OCI-LY1 (cell line): ENCODE data around the gene CFAP221.
"Not testable (repeated sequence)": the region's sequence is repeated elsewhere in the genome, so short reads cannot be mapped to it uniquely, and the experiment has no call there.

Source experiments
- H2AFZ ChIP-seq: fragments of 200-600 bp; sonication (generic), shearing (Covaris generic); 2 replicates; pipeline ENCODE4 v1.6.0; 2014; ENCODE audit warnings: antibody characterized with exemption, mild to moderate bottlenecking, low read length
- H3F3A ChIP-seq: fragments of 200-600 bp; sonication (generic), shearing (Covaris generic); 2 replicates; pipeline ENCODE4 v1.6.0; 2014; ENCODE audit warnings: mild to moderate bottlenecking, antibody characterized with exemption, low read length, moderate library complexity; ENCODE audit not compliant: insufficient read depth
- H3K27ac ChIP-seq: fragments of 200-600 bp; sonication (generic); 2 replicates; pipeline ENCODE4 v1.5.1; 2014; ENCODE audit warnings: low read length, mixed run types, mild to moderate bottlenecking, low read depth; ENCODE audit not compliant: poor library complexity, severe bottlenecking
- H3K27me3 ChIP-seq: fragments of 200-600 bp; sonication (generic); 2 replicates; pipeline ENCODE4 v1.6.0; 2014; ENCODE audit warnings: antibody characterized with exemption, mild to moderate bottlenecking, low read length, moderate library complexity; ENCODE audit not compliant: insufficient read depth
- H3K36me3 ChIP-seq: fragments of 200-600 bp; sonication (generic); 2 replicates; pipeline ENCODE4 v1.6.1; 2014; ENCODE audit warnings: mild to moderate bottlenecking, antibody characterized with exemption, low read length, moderate library complexity, mixed read lengths; ENCODE audit not compliant: insufficient read depth
- H3K4me1 ChIP-seq: fragments of 200-600 bp; sonication (generic); 2 replicates; pipeline ENCODE4 v1.5.1; 2014; ENCODE audit warnings: mild to moderate bottlenecking, low read length, moderate library complexity; ENCODE audit not compliant: insufficient read depth, severe bottlenecking
- H3K4me2 ChIP-seq: fragments of 200-600 bp; sonication (generic), shearing (Covaris generic); 2 replicates; pipeline ENCODE4 v1.6.1; 2014; ENCODE audit warnings: low read length
- H3K4me3 ChIP-seq: fragments of 200-600 bp; sonication (generic); 2 replicates; pipeline ENCODE4 v1.5.1; 2014; ENCODE audit warnings: low read length, low read depth, mild to moderate bottlenecking, mixed read lengths; ENCODE audit not compliant: poor library complexity, severe bottlenecking
- H3K79me2 ChIP-seq: fragments of 200-600 bp; shearing (Covaris generic); 2 replicates; pipeline ENCODE4 v1.6.1; 2016; ENCODE audit warnings: mixed run types, low read length, mixed read lengths; ENCODE audit not compliant: insufficient read depth
- H3K9ac ChIP-seq: fragments of 200-600 bp; sonication (generic), shearing (Covaris generic); 2 replicates; pipeline ENCODE4 v1.6.1; 2014; ENCODE audit warnings: mild to moderate bottlenecking, low read length, mixed read lengths
- H3K9me2 ChIP-seq: fragments of 200-600 bp; sonication (generic), shearing (Covaris generic); 2 replicates; pipeline ENCODE4 v1.6.1; 2014; ENCODE audit warnings: low read depth, mild to moderate bottlenecking, low read length, mixed read lengths
- H3K9me3 ChIP-seq: fragments of 200-600 bp; shearing (Covaris generic); 2 replicates; pipeline ENCODE4 v1.6.1; 2014; ENCODE audit warnings: low read length, mixed read lengths
- H4K20me1 ChIP-seq: fragments of 200-600 bp; sonication (generic), shearing (Covaris generic); 2 replicates; pipeline ENCODE4 v1.6.0; 2016; ENCODE audit warnings: mild to moderate bottlenecking, low read length; ENCODE audit not compliant: insufficient read depth
- EZH2 ChIP-seq: fragments of 200-600 bp; sonication (generic), shearing (Covaris generic); IDR thresholded peaks from 2 replicates; pipeline ENCODE4 v1.8.0; 2017; ENCODE audit warnings: borderline replicate concordance, mixed run types, mild to moderate bottlenecking, antibody characterized with exemption, low read length, moderate library complexity, mixed read lengths
- TF ChIP-seq, protein P1 (sequence below): fragments of 200-600 bp; sonication (generic), shearing (Covaris generic); IDR thresholded peaks from 2 replicates; pipeline ENCODE4 v1.5.1; 2017; ENCODE audit warnings: mild to moderate bottlenecking, antibody characterized with exemption, low read length, moderate library complexity, mixed read lengths

Gene CFAP221

DNA sequence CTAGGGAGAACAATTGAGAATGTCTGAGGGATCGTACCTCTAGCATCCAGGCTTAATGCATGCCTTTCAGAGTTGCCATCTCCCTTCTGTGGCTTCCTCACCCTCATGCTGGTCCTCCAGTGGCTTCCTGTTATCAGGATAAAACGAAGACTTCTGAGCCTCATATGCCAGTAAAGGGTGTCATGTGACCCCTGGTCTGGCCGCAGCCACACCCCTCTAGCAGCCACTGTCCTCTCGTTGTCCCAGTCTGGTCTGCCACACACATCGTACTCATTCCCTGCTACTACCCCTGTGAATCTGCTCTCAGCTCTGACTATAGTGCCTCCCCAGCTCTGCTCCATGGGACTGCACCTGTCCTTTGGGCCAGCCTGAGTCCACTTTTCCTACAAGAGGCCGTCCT is 72.2 kb downstream of the CFAP221 start:
- Histone ChIP-seq H3K4me1 (no peaks in the 10 kb centered on the region), H3K79me2 (no peaks in the 10 kb centered on the region), H3K9me2 (no peaks in the 10 kb centered on the region), H3K36me3 (no peaks in the 10 kb centered on the region), H3K4me2 (no peak overlapping the region), H3K27me3 (no peaks in the 10 kb centered on the region), H3K4me3 (no peak overlapping the region), H3K9ac (no peak overlapping the region), H4K20me1 (no peaks in the 10 kb centered on the region), H3F3A (no peaks in the 10 kb centered on the region), H3K27ac (no peak overlapping the region), H2AFZ (no peak overlapping the region), H3K9me3 (no peaks in the 10 kb centered on the region; the same call in 1 of the 2 replicates)
- TF ChIP-seq, protein P1, sequence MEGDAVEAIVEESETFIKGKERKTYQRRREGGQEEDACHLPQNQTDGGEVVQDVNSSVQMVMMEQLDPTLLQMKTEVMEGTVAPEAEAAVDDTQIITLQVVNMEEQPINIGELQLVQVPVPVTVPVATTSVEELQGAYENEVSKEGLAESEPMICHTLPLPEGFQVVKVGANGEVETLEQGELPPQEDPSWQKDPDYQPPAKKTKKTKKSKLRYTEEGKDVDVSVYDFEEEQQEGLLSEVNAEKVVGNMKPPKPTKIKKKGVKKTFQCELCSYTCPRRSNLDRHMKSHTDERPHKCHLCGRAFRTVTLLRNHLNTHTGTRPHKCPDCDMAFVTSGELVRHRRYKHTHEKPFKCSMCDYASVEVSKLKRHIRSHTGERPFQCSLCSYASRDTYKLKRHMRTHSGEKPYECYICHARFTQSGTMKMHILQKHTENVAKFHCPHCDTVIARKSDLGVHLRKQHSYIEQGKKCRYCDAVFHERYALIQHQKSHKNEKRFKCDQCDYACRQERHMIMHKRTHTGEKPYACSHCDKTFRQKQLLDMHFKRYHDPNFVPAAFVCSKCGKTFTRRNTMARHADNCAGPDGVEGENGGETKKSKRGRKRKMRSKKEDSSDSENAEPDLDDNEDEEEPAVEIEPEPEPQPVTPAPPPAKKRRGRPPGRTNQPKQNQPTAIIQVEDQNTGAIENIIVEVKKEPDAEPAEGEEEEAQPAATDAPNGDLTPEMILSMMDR = no peak
- no peak for TF ChIP-seq EZH2

DNA sequence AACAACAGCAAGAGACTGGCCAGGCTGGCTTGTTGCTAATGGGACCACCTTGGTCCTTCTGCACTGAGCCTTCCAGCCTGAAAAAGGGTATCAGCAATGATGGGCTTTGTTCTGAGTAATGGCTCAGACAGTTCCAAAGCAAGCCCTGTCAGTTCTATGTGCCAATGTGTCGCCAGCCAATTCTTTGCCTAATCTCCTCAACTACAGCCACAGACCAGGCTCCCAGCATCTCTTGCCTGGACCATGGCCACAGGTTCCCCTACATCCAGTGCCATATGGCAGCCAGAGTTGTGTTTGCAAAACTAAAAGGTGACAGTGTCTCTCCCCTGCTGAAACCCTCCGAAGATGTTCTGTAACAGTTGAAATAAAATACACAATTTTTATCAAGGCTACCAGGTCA is 73.2 kb downstream of the CFAP221 start:
- no peak overlapping the region for H3K27ac ChIP-seq
- H3K27me3 ChIP-seq = no peaks in the 10 kb centered on the region
- H4K20me1 ChIP-seq = no peaks in the 10 kb centered on the region
- H3K4me1 ChIP-seq = no peaks in the 10 kb centered on the region
- TF ChIP-seq EZH2 = no peak
- TF ChIP-seq, protein P1 = no peak
- no peaks in the 10 kb centered on the region for H3K36me3 ChIP-seq
- H3K4me3 ChIP-seq = no peak overlapping the region
- H3K4me2 ChIP-seq = no peak overlapping the region
- H3K9me3 ChIP-seq = no peaks in the 10 kb centered on the region; the same call in 1 of the 2 replicates
- no peak overlapping the region for H2AFZ ChIP-seq
- no peaks in the 10 kb centered on the region for H3K9me2 ChIP-seq
- H3K9ac ChIP-seq = no peak overlapping the region
- H3K79me2 ChIP-seq = no peaks in the 10 kb centered on the region
- no peaks in the 10 kb centered on the region for H3F3A ChIP-seq

DNA sequence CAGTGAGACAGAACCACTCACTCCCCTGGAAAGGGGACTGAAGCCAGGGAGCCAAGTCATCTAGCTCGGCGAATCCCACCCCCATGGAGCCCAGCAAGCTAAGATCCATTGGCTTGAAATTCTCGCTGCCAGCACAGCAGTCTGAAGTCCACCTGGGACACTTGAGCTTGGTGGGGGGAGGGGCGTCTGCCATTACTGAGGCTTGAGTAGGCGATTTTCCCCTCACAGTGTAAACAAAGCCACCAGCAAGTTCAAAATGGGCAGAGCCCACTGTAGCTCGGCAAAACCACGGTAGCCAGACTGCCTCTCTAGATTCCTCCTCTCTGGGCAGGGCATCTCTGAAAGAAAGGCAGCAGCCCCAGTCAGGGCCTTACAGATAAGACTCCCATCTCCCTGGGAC is 74.5 kb downstream of the CFAP221 start:
- H3K79me2 ChIP-seq, H3K4me2 ChIP-seq: not testable (repeated sequence)

GRCh38 chr2:119625226-119625625 is 81.0 kb downstream of the CFAP221 start:
- no peaks in the 10 kb centered on the region for H3K9me2 ChIP-seq
- H3K9me3 ChIP-seq = no peaks in the 10 kb centered on the region
- no peaks in the 10 kb centered on the region for H3K36me3 ChIP-seq
- no peak overlapping the region for H2AFZ ChIP-seq
- H3K4me1 ChIP-seq = no peaks in the 10 kb centered on the region
- no peak overlapping the region for H3K4me3 ChIP-seq
- no peaks in the 10 kb centered on the region for H3K27me3 ChIP-seq
- H3K27ac ChIP-seq = no peak overlapping the region
- TF ChIP-seq EZH2 = no peak
- TF ChIP-seq, protein P1 = no peak
- H3K9ac ChIP-seq = no peak overlapping the region
- H4K20me1 ChIP-seq = no peaks in the 10 kb centered on the region
- no peaks in the 10 kb centered on the region for H3K79me2 ChIP-seq
- no peaks in the 10 kb centered on the region for H3F3A ChIP-seq
- H3K4me2 ChIP-seq = no peak overlapping the region

More for the DNA sequence above, 74.5 kb downstream of the CFAP221 start:
- H3K27ac ChIP-seq, H3K36me3 ChIP-seq, H3K27me3 ChIP-seq, H4K20me1 ChIP-seq, H3K9me3 ChIP-seq, H2AFZ ChIP-seq, H3K9ac ChIP-seq, H3K4me1 ChIP-seq, H3K9me2 ChIP-seq, H3K4me3 ChIP-seq, H3F3A ChIP-seq: not testable (repeated sequence)
